Measurements from ENCODE around the gene HELQ. TPM values are rescaled to one million over a fixed set of nuclear protein-coding genes. Genes with fewer than 3 reads are reported as not detected.
A peak's percentile ranks its signal among the peaks of the same experiment; 100 is the strongest.

The HELQ gene
- total RNA-seq, 4 donors from 2014 or later, result 7.8 to 15.9 (median 12.3) TPM

- Histone ChIP-seq H3K27me3 (no peaks in the 10 kb centered on the region), H3K4me1 (peaks cover 0 to 11% (median 6%) of the 10 kb centered on the region in 4 donors), H3K27ac (replicated peaks in 1 of 4) (no peak overlapping the region), H3K36me3 (peaks cover 0 to 14% (median 8%) of the 10 kb centered on the region in 4 donors), H3K4me3 (no peak overlapping the region), H3K9me3 (peaks cover 0 to 9% (median 9%) of the 10 kb centered on the region in 4 donors)
- 67% methylated on average over 4 of the region's 4 CpGs for WGBS
- DNase-seq (ENCODE audit: extremely low spot score), result peak; percentile 10
- intact Hi-C loops (cut with DNase I), result no loop called here
- TF ChIP-seq POLR2A (IDR thresholded peaks at IDR 0.05; ENCODE audit: low read depth), result no peak
- TF ChIP-seq EP300 (IDR thresholded peaks at IDR 0.05), result no peak
- TF ChIP-seq POLR2AphosphoS5 (IDR thresholded peaks at IDR 0.05), result no peak
- no peak for TF ChIP-seq CTCF (IDR thresholded peaks at IDR 0.05)
These were observed 61.7 kb downstream of the HELQ start for GRCh38 chr4:83393908-83394307.

GRCh38 chr4:83392562-83392961, 63.1 kb downstream of the HELQ start:
- WGBS, result 82% methylated on average over 2 of the region's 2 CpGs
- H3K4me1 ChIP-seq, result peaks cover 0 to 11% (median 7%) of the 10 kb centered on the region in 4 donors
- peaks cover 0 to under 1% (median under 1%) of the 10 kb centered on the region in 4 donors for H3K36me3 ChIP-seq
- no peak overlapping the region for H3K4me3 ChIP-seq
- TF ChIP-seq POLR2A (IDR thresholded peaks at IDR 0.05; ENCODE audit: low read depth) (no peak), POLR2AphosphoS5 (IDR thresholded peaks at IDR 0.05) (no peak), CTCF (IDR thresholded peaks at IDR 0.05) (no peak), EP300 (IDR thresholded peaks at IDR 0.05) (no peak)
- no peak overlapping the region for H3K27ac ChIP-seq (replicated peaks in 1 of 4)
- peak; percentile 50 for DNase-seq (ENCODE audit: extremely low spot score)
- intact Hi-C loops (cut with DNase I), result no loop called here
- H3K9me3 ChIP-seq, result no peaks in the 10 kb centered on the region
- H3K27me3 ChIP-seq, result no peaks in the 10 kb centered on the region

GRCh38 chr4:83390944-83391343, 64.7 kb downstream of the HELQ start:
- peak; percentile 47 for DNase-seq (ENCODE audit: extremely low spot score)
- H3K4me1 ChIP-seq, result peaks cover 0 to 11% (median 7%) of the 10 kb centered on the region in 4 donors
- no peaks in the 10 kb centered on the region for H3K36me3 ChIP-seq
- no peak overlapping the region for H3K27ac ChIP-seq (replicated peaks in 1 of 4)
- no peaks in the 10 kb centered on the region for H3K27me3 ChIP-seq
- no peaks in the 10 kb centered on the region for H3K9me3 ChIP-seq
- TF ChIP-seq POLR2AphosphoS5 (IDR thresholded peaks at IDR 0.05) (no peak), POLR2A (IDR thresholded peaks at IDR 0.05; ENCODE audit: low read depth) (no peak), EP300 (IDR thresholded peaks at IDR 0.05) (no peak), CTCF (IDR thresholded peaks at IDR 0.05) (no peak)
- intact Hi-C loops (cut with DNase I), result no loop called here
- 82% methylated on average over 6 of the region's 6 CpGs for WGBS
- H3K4me3 ChIP-seq, result no peak overlapping the region

GRCh38 chr4:83389756-83390505, 65.7 kb downstream of the HELQ start:
- Histone ChIP-seq H3K4me3 (no peak overlapping the region), H3K9me3 (no peaks in the 10 kb centered on the region), H3K27ac (replicated peaks in 1 of 4) (no peak overlapping the region), H3K36me3 (no peaks in the 10 kb centered on the region), H3K4me1 (peaks cover 0 to 11% (median 7%) of the 10 kb centered on the region in 4 donors), H3K27me3 (no peaks in the 10 kb centered on the region)
- peak; percentile 57 for DNase-seq (ENCODE audit: extremely low spot score)
- intact Hi-C loops (cut with DNase I), result no loop called here
- 70% methylated on average over 8 of the region's 8 CpGs for WGBS
- no peak for TF ChIP-seq POLR2AphosphoS5 (IDR thresholded peaks at IDR 0.05)
- TF ChIP-seq POLR2A (IDR thresholded peaks at IDR 0.05; ENCODE audit: low read depth), result no peak
- no peak for TF ChIP-seq CTCF (IDR thresholded peaks at IDR 0.05)
- no peak for TF ChIP-seq EP300 (IDR thresholded peaks at IDR 0.05)
